ENCODE results near the gene LAYN.

LAYN gene

DNA sequence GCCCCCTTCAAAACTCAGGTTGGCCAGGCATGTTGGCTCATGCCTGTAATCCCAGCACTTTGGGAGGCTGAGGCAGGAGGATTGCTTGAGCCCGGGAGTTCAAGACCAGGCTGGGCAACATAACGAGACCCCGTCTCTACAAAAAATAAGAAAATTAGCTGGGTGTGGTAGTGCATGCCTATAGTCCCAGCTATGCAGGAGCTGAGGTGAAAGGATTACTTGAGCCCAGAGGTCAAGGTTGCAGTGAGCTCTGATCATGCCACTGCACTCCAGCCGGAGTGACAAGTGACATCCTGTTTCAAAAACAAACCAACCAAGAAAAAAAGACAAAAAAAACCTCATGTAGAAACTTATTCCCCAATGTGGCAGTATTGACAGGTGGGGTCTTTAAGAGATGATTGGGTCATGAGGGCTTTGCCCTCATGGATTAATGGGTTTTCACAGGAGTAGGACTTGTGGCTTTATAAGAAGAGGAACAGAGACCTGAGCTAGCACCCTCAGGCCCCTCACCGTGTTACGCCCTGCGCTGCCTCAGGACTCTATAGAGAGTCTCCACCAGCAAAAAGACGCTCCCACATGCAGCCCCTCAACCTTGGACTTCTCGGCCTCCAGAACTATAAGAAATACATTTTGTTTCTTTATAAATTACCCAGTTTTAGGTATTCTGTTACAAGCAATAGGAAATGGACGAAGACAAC lies 22.3 kb downstream of the LAYN start:
- DNase-seq = no peak

DNA sequence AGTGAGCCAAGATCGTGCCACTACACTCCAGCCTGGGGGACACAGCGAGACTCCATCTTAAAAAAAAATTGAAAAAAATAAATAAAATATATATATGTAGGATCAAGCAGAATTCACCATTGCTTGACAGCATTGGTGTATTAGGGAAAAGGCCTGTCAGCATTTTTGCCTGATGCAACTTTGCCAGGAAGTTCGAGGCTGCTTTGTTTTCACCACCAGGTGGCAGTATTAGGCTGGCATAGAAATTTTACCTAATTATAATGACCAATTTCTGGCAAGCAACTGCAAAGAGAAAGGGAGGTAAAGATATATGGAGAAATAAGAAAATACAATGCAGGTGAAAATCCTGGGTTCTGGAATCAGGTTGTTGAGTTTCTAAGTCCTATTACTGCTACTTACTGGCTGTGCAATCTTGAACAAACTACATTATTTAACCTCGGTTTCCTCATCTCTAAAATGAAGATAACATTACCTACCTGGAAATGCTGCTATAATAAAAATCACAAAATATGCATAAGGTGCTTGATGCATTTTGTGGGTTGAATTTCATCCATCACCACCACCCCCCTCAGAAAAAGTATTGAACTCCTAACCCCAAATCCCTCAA lies 24.7 kb downstream of the LAYN start:
- DNase-seq = peak in 1 of 2 donors; percentile 68

DNA sequence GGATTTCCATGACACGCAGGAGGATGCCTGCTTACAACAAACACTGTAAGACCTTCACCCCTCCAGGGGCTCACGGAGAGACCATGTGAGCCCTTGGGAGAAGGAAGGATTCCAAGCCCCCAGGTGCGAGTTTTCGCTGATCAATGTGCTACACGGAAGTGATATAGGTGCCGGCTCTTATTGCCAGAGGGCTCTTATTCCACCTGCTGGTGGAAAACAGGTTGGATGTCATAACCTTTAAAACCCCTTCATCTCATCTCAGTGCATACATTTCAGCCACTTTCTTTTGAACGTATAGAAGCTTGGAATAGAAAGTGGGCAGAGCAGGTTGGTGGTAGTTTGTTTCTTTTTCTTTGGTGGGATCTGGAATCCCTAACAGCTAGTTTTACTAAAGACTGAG lies 25.8 kb downstream of the LAYN start:
- DNase-seq = no peak

DNA sequence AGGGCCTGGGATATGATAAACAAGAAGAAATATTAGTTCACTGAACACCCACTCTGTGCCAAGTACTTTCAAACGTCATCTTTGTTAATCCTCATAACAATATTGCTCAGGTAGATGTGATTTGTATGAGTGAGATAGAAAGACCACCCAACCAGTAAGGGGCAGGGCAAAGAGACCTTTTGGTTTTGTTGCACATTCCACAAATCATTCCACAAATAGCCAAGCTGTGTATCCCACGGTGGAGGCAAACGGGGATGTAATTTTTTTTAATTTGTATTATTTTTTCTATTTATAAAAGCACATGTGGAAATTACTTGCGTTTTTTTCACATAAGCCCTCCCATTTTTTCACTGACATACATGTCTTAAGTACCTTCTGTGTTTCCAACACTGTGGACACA lies 29.0 kb downstream of the LAYN start:
- DNase-seq = no peak

DNA sequence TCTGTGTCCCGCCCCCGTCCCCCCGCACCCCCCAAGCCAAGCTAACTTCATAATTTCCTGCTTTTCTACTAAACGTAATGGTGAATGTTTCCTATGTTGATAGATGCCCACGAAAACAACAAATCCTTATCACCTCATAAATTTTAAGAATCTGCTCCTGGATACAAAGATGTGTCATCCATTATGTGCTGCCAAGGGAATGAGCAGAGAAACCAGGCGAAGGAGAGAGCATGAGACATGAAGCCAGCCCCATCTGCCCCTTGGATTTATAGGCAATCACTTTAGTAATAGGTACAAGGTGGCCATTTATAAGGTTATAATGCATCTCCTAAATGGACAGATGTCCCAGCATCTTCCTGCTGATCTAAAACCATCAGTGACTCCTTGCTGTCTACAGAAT lies 30.3 kb downstream of the LAYN start:
- DNase-seq = no peak

DNA sequence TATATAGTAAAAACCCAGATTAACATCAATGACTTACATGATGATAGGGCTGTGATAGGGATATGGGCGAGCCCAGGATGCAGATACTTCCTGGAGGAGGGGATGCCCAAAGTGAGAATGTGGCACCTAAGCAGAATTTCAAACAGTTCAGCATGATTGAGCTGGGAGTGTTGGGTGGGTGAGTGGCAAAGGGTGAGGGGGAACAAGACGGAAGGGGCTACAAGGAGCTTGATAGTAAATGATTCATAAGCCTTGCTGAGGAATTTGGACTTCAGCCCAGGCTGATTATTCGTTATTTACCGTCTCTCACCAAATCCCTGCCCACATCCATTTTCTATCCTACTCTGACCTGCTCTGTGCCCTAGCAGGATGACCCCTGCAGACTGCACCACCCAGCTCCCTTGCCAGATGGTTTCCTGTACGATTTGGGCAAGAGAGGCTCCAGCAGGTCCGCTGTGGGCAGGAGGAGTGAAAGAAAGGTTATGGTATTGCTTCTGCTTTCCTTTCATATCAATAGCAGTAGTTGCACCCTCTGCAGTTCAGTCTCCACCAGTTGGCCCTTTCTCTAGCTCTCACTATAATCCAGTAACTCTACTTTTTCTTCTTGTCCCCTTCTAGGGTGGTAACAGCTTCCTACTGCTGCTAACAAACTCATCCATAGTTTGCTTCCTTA lies 31.4 kb downstream of the LAYN start:
- DNase-seq = no peak

DNA sequence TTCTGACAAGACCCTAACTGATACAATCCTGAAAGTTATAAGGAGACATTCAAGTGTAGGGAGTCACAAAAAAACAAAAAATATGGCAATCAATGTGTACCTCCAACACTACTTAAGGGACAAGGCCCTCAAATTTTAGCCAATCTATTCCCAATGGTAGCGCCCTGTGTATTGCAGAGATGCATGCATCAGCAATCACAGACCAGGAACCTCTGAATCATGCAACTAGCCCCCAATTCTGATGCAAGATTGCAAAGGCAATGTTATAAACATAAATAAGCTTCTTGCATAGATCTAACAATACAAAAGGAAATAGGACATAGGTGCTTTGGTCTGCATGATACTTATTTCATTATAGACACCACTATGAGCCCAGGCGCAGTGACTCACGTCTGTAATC lies 32.1 kb downstream of the LAYN start:
- DNase-seq = no peak

DNA sequence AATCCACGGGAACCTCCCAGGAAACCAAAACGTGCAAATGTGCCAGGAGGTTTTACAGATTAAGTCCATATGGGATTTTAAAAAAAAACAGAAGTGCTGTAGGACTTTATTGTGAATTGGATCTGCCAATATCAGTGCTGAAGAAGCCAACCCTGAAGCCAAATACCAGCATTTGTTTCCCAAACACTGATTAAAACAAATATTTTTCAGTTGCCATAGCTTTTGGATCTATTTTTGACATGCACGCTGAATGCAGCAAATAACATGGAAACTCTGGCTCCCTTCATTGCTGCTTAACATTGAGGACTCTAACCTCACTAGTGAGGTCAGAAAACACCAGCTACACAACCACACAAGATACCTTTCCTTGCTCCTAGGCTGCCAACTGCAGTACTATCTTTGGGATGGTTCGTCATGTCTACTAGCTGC lies 33.3 kb downstream of the LAYN start:
- no peak for DNase-seq

DNA sequence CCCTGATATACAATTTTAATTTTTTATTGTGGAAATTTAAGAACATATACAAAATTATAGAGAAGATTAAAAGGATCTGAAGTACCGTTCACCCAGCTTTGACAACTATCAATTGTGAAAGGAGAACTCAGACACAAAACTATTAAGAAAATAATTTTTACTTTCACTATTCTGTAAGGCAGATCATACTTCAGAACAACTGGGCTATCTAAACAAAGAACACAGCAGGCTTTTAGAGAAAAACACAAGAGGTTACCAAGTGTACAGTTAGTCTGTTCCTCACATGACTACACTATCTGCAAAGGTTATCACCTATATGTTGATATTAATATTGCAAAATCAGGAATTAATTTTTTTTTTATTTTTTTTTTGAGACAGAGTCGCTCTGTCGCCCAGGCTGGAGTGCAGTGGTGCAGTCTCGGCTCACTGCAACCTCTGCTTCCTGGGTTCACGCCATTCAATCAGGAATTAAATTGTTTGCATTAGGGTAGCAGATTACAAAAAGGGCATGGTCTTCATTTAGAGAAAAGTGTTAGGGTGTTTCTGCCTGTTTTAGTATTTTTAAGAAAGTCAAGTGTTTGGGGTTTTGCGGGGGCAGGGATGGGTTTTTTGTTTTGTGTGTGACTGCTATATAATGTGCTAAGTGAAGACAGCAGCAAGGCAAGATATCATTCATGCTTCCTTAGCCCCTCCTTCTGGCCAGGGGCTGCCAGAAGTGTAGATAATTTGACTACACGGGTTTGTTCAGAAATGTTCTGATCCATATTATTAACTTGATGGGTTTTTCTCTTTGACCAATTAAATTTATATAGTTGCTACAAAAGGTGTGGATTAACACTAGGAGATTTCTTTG lies 34.1 kb downstream of the LAYN start:
- DNase-seq = no peak

DNA sequence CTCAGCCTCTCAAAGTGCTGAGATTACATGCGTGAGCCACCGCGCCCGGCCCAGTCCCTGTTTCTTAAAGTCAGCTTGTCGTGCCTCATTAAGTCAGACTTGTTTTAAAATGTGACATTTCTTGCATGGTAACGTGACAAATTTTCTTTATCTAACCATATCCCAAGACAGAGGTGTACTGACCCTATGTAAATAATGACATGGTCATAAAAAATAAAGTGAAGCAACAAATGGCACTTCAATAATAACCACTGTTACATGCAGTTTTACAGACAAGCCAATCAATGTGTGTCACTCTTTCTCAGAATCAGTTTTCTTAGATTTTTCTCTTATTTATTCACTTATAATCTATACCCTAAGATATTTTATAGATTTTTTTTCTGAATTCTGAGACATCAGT lies 35.2 kb downstream of the LAYN start:
- DNase-seq = no peak

DNA sequence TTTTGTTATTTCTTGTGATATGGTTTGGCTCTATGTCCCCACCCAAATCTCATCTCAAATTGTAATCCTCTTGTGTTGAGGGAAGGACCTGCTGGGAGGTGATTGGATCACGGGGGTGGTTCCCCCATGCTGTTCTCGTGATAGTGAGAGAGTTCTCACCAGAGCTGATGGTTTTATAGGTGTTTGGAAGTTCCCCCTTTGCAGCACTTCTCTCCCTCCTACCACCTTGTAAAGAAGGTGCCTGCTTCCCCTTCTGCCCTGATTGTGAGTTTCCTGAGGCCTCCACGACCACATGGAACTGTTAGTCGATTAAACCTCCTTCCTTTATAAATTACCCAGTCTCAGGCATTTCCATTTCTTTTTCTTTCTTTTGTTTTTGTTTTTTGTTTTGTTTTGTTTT lies 37.3 kb downstream of the LAYN start:
- no peak for DNase-seq

DNA sequence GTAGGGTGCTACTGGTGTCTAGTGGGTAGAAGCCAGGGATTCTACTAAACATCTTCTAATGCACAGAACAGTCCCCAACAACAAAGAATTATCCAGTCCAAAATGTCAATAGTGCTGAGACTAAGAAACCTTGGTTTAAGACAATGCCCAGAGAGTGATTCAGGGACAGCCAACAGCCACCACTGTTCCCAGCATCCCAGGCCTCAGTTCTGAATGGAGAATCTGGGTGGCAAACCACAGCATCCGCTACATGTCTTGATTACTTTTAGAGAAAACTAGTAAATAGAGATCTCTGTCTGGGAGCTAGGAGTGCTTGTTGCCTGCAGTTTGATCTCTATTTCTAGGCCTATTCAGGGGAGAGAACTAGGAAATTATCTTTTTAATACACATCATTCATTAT lies 40.8 kb downstream of the LAYN start:
- no peak for DNase-seq

DNA sequence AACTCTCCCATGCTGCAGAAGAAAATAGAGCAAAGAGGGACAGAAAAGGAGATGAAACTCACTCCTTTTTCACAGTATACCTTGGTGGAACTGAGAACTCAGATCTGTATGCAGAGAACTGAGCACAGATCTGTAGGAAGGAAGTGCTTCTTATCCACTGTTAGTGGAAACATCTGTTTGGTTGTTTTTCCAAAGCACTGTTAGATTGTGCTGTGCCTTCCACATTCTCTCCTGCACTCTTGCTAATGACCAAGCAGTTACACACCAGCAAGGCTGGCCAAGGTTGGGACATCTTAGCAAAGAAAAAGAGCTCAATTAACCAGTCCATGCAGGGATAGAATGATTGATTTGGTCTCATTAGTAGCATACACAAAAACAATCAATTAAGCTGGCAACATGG lies 41.6 kb downstream of the LAYN start:
- DNase-seq = no peak

DNA sequence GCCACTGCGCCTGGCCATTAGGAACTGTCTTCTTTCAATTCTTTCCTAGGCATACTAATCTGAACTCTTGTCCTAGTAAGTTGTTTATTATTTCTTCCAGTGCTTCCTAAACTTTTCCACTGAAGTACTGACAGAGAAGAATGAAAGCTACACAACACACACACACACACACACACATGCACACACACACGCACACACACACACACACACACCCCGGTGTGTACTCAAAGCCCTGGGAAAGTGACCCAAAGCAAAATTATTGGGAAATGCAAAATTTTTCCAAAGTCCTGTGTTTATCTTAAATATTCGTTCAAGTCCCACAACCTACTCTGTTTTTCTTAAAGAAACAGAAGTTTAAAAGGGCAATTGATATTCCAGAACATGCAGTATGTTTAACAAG lies 42.4 kb downstream of the LAYN start:
- no peak for DNase-seq

DNA sequence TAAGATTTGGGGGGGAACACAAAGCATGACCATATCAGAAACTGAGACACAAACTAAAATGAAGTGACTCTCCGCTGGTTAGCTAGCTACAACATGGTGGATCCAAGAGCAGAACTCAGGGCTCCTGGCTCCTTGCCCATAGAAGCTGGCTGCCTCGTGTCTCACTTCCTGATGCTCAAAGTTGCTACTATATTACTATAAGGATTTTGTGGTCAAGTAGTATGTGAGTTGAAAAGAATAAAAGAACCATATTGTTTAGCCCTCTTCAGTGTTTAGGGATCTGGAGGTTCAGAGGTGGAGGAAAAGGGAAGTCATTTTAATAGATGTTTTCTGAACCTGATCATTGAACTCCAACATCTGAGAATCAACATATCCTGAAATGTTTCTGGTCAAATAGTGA lies 44.9 kb downstream of the LAYN start:
- peak in 1 of 2 donors; percentile 62 for DNase-seq

DNA sequence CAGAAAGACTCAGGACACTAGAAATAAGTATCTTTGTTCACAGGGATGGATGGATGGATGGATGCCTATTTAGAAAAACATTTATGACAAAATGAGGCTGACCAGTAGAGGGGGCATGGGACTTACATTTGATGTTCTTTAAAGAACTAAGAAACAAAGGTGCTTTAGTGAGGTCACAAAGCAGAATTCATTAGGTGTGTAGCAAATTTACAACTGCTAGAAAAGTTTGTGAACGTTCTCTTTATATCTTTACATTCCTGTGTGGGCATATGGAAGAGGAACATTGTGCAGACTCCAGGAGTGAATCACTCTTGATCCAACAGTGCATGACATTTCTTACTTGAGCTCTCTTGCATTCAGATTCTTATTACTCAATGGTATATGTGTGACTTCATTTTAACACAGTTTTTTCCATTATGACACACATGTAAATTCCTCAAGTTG lies 45.9 kb downstream of the LAYN start:
- peak in 1 of 2 donors; percentile 18 for DNase-seq

DNA sequence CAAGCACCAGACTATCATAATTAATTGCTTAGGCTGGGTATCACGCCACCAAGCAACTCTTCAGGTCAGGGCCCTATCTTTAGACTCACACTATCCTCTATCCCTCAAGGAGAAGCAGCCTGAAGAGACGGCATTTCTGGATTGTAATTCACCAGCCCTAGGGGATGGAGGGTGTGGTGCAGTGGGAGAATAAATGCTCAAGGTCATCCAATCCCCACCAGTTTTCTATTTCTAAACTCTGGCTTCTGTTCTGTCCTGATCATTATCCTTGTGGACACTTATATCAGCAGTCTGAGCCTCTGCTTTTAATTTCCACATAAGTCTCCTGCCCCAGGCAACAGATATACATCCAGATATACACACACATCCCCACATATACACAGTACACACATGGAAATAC lies 48.6 kb downstream of the LAYN start:
- no peak for DNase-seq

DNA sequence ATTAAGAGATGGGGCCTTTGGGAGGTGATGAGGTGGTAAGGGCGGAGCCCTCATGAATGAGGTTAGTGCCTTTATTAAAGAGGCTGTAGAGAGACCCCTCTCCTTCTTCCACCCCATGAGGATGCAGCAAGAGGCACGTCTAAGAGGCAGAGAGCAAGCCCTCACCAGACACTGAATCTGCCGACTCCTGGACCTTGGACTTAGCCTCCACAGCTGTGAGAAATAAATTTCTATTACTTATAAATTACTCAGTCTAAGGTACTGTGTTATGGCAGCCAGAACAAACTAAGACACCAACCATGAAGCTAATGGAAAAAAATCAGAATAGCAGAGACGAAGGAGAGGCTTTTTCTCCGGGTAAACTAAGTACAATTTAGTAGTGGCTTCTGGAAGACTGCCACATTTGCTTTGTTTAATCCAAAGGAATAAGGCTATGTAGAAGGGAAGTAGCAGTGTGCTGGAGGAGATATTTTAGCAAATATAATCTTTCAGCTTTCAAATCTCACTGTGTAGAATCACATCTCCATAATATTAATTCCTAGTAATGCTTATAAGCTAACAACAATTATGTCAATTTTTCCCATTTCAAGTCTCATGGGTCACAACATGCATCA lies 49.5 kb downstream of the LAYN start:
- DNase-seq = no peak

DNA sequence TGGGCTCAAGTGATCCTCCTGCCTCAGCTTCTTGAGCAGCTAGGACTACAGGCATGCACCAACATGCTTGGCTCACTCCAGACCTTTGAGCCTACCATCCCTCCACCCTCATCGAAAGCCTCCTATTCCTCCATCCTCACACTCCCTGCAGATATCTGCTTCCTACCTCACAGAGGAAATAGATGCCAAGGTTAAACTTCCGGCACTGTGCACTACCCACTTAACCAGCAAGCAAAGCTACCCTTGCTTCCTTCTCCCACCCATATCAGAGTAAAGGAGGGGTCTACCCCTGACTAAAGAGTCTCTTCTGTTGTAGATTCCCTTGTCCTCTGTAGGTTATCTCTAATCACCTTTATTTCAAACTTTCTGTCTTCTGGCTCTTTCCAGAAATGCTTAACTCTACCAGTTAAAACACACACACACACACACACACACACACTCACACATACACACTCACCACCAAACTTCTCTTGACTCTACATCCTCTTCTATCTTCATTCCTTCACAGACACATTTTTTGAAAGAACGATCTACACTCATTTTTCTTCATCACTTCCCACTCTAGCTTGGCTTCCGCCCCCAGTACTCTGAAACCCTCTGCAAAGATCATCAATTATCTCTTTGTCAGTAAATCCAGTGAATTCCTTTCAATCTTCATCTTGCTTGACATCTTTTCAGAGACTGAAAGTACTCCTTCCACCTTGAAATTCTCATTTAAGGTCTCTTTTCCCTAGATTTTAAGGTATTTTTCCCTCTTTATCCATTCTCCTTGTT lies 50.9 kb downstream of the LAYN start:
- DNase-seq = no peak

DNA sequence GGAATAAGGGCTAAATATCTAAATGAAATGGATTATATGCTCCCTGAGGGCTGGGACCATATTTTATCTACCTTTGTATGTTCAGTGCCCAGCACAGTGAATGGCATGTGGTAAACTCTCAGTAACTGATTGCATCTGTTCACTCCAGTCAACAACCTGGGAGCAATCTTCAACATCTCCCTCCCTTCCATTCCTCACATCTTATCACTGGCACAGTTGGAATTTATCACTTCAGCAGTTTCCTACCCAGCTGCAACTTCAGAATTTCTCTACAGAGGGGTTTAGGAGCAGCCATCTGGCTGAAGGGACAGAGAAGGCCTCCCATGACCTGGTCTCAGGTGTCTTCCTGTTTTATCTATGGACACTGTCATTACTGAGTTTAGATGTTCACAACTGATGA lies 52.0 kb downstream of the LAYN start:
- DNase-seq = no peak

DNA sequence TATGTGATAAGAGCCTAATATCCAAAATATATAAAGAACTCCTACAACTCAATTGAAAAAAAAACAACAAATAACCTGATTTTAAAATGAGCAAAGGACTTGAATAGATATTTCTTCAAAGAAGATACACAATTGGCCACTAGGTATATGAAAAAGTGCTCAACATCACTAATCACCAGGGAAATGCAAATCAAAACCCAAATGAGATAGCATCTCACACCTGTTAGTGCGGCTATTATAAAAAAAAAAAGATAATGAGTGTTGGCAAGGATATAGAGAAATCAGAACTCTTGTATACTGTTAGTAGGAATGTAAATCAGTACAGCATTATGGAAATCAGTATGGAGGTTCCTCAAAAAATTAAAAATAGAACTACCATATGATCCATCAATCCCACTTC lies 55.8 kb downstream of the LAYN start:
- DNase-seq = no peak

DNA sequence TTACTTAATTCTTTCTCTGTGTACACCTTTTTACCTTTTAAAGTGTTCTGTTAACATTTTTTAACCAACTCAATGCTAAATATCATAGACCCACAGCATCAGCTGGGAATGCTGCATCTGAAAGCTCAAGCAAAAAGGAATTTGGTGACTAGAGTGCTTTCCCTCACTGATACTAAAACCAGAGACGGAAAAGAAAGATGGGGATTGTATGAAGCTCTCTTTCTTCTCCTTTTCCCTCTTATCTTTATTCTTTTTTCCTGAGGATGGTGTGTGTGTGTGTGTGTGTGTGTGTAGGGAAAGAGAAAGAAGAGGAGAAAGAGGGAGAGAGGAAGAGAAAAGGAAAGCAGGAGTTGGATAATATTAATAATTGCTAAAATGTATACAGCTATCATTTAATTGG lies 57.6 kb downstream of the LAYN start:
- DNase-seq = no peak

All from bone marrow (tissue), 2 donors.